ENCODE data around the gene ETAA1. TPM values are rescaled to one million over a fixed set of nuclear protein-coding genes. Genes with fewer than 3 reads are reported as not detected.

ETAA1 gene
- total RNA-seq, 1 donor from 2014 or later, result 13.6 TPM

GRCh38 chr2:67459761-67460160 is 62.6 kb downstream of the ETAA1 start:
- no peak overlapping the region for H3K4me3 ChIP-seq
- intact Hi-C loops (cut with DNase I), result no loop called here
- no peak for TF ChIP-seq CTCF (IDR thresholded peaks at IDR 0.05)
- no peak overlapping the region for H3K27ac ChIP-seq
- ATAC-seq, result no peak
- H3K36me3 ChIP-seq, result no peaks in the 10 kb centered on the region
- H3K27me3 ChIP-seq (ENCODE audit: low read depth), result no peaks in the 10 kb centered on the region
- H3K4me1 ChIP-seq, result no peaks in the 10 kb centered on the region
- DNase-seq, result no peak
- H3K9me3 ChIP-seq, result no peaks in the 10 kb centered on the region
